Muscle layer of duodenum (tissue), 2 donors: ENCODE data around the gene HMGCS2.

ENCODE experiments used
- H3K27ac ChIP-seq: one replicate; pipeline ENCODE4 v1.7.0; 2013; ENCODE audit warnings: mild to moderate bottlenecking, low read length
- H3K27me3 ChIP-seq: one replicate; pipeline ENCODE4 v1.7.0; 2013; ENCODE audit warnings: low read depth, mild to moderate bottlenecking, control low read depth, low read length
- H3K36me3 ChIP-seq, 2 donors: one replicate each; pipeline ENCODE4 v1.7.0; 2013; ENCODE audit warnings: low read length in 2 of 2, control low read depth in 1 of 2, mild to moderate bottlenecking in 1 of 2; ENCODE audit not compliant: insufficient read depth in 2 of 2, control insufficient read depth in 1 of 2
- H3K4me1 ChIP-seq, 2 donors: one replicate each; pipeline ENCODE4 v1.7.0; 2013; ENCODE audit warnings: low read length in 2 of 2, mild to moderate bottlenecking in 2 of 2, control low read depth in 1 of 2, moderate library complexity in 1 of 2; ENCODE audit not compliant: insufficient read depth in 2 of 2, control insufficient read depth in 1 of 2
- H3K4me3 ChIP-seq, 2 donors: one replicate each; pipeline ENCODE4 v1.7.0; 2013; ENCODE audit warnings: low read length in 2 of 2, low read depth in 1 of 2, mild to moderate bottlenecking in 1 of 2
- H3K9me3 ChIP-seq, 2 donors: one replicate each; pipeline ENCODE4 v1.7.0; 2013; ENCODE audit warnings: low read length in 2 of 2, control low read depth in 1 of 2, mild to moderate bottlenecking in 1 of 2; ENCODE audit not compliant: control insufficient read depth in 1 of 2
- donor health status: healthy.

The HMGCS2 gene

GRCh38 chr1:119747451-119747850 is 21.3 kb downstream of the HMGCS2 start:
- Histone ChIP-seq H3K9me3 (no peaks in the 10 kb centered on the region), H3K36me3 (no peaks in the 10 kb centered on the region), H3K27ac (no peak overlapping the region), H3K27me3 (no peaks in the 10 kb centered on the region), H3K4me3 (no peak overlapping the region), H3K4me1 (no peaks in the 10 kb centered on the region)

GRCh38 chr1:119745034-119745433 is 23.7 kb downstream of the HMGCS2 start:
- Histone ChIP-seq H3K4me1 (no peaks in the 10 kb centered on the region), H3K9me3 (no peaks in the 10 kb centered on the region), H3K4me3 (no peak overlapping the region), H3K27me3 (no peaks in the 10 kb centered on the region), H3K36me3 (no peaks in the 10 kb centered on the region), H3K27ac (no peak overlapping the region)

DNA sequence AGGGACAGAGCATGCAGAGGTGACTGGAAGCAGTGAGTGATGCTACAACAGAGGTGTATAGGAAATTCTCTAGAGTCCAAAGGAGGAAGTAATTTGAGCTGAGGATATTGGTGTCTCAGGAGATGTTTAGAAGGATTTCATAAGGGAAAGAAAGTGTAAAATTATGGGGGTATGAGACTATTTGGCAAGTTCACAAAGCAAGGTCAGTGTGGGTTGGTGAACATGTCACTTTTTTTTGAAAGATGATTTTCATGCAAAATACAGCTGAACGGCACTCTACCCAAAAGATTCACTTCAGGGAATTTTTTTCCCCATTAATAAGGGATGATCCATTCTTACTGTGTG is 24.1 kb downstream of the HMGCS2 start:
- no peak overlapping the region for H3K27ac ChIP-seq
- H3K4me1 ChIP-seq = no peaks in the 10 kb centered on the region
- H3K9me3 ChIP-seq = no peaks in the 10 kb centered on the region
- H3K27me3 ChIP-seq = no peaks in the 10 kb centered on the region
- H3K36me3 ChIP-seq = no peaks in the 10 kb centered on the region
- H3K4me3 ChIP-seq = no peak overlapping the region

- H3K36me3 ChIP-seq = no peaks in the 10 kb centered on the region
- no peaks in the 10 kb centered on the region for H3K9me3 ChIP-seq
- no peak overlapping the region for H3K27ac ChIP-seq
- H3K4me3 ChIP-seq = no peak overlapping the region
- H3K4me1 ChIP-seq = peaks cover 0 to 4% of the 10 kb centered on the region in 2 donors
- no peaks in the 10 kb centered on the region for H3K27me3 ChIP-seq
Observed at GRCh38 chr1:119743776-119744597, 24.7 kb downstream of the HMGCS2 start.

GRCh38 chr1:119743308-119743707 is 25.4 kb downstream of the HMGCS2 start:
- Histone ChIP-seq H3K4me1 (peaks cover 0 to 5% of the 10 kb centered on the region in 2 donors), H3K4me3 (no peak overlapping the region), H3K36me3 (no peaks in the 10 kb centered on the region), H3K27ac (no peak overlapping the region), H3K27me3 (no peaks in the 10 kb centered on the region), H3K9me3 (no peaks in the 10 kb centered on the region)

DNA sequence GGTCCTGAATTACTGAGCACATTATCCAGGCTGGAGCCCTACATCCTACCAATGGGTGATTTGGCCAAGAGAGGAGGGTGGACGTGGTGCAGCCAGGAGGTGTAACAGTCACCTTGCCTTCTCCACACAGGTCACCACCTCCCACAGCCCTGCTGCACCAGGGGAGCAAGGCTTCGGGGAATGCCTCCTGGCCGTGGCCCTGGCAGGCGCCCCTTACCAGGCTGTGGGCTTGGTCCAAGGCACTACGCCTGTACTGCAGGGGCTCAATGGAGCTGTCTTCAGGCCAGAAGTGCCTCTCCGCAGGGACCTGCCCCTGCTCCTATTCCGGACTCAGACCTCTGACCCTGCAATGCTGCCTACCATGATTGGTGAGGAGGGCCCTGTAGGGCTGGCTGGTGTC is 26.0 kb downstream of the HMGCS2 start:
- Histone ChIP-seq H3K27me3 (no peaks in the 10 kb centered on the region), H3K27ac (peak overlapping the region; percentile 27), H3K9me3 (no peaks in the 10 kb centered on the region), H3K36me3 (no peaks in the 10 kb centered on the region), H3K4me3 (no peak overlapping the region), H3K4me1 (peaks cover 2 to 5% of the 10 kb centered on the region in 2 donors)

DNA sequence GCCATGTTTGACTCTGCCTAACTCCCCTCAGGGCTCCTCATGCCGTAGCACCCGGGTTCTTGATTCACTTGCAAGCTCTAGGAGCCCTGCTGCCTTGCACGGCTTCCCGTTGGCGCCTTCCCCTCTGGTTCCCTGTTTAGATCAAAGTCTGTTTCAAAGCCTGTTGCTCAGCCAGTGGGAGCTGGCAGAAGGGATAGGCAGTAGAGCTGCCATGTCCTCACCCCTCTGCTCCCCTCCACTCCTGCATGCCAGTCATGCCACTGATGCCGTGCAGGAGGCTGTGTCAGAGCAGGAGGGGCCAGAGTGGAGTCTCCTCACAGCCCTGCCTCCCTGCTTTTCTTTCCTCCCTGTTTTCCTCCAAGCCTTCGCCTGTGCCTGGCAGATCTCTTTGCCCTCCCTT is 26.5 kb downstream of the HMGCS2 start:
- no peaks in the 10 kb centered on the region for H3K27me3 ChIP-seq
- peak overlapping the region; percentile 27 for H3K27ac ChIP-seq

GRCh38 chr1:119740896-119741780 is 27.6 kb downstream of the HMGCS2 start:
- Histone ChIP-seq H3K36me3 (no peaks in the 10 kb centered on the region), H3K4me3 (no peak overlapping the region), H3K27ac (no peak overlapping the region), H3K4me1 (peaks cover 10 to 13% of the 10 kb centered on the region in 2 donors), H3K9me3 (no peaks in the 10 kb centered on the region), H3K27me3 (no peaks in the 10 kb centered on the region)

More for the DNA sequence above, 26.5 kb downstream of the HMGCS2 start:
- H3K9me3 ChIP-seq = no peaks in the 10 kb centered on the region
- no peaks in the 10 kb centered on the region for H3K36me3 ChIP-seq
- no peak overlapping the region for H3K4me3 ChIP-seq
- H3K4me1 ChIP-seq = peaks cover 6 to 10% of the 10 kb centered on the region in 2 donors

- H3K4me3 ChIP-seq = no peak overlapping the region
- no peaks in the 10 kb centered on the region for H3K36me3 ChIP-seq
- no peak overlapping the region for H3K27ac ChIP-seq
- H3K4me1 ChIP-seq = peaks cover 10 to 13% of the 10 kb centered on the region in 2 donors
- H3K27me3 ChIP-seq = no peaks in the 10 kb centered on the region
- no peaks in the 10 kb centered on the region for H3K9me3 ChIP-seq
Observed at GRCh38 chr1:119740261-119740660, 28.4 kb downstream of the HMGCS2 start.

DNA sequence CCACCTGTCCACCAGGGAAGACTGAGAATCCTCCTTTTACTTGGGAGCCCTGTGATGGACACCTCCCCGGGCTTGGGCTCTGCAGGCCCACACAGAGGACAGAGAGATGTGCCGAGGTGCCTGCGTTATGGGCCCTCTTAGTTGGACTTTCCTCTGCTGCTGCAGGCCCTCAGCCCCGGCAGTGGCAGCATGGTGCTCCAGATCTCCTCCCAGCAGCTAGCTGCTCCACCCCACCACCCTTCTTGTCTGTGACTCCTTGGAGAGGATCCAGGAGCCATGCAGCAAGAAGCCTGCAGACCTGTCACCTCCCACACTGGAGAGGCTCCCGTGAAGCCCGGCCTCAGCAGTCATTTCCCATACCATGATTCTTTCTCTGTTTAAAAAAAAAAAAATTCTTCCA is 29.6 kb downstream of the HMGCS2 start:
- no peak overlapping the region for H3K4me3 ChIP-seq
- no peaks in the 10 kb centered on the region for H3K27me3 ChIP-seq
- H3K9me3 ChIP-seq = no peaks in the 10 kb centered on the region
- H3K27ac ChIP-seq = no peak overlapping the region
- H3K36me3 ChIP-seq = no peaks in the 10 kb centered on the region
- peaks cover 10 to 13% of the 10 kb centered on the region in 2 donors for H3K4me1 ChIP-seq

GRCh38 chr1:119738100-119738720 is 30.5 kb downstream of the HMGCS2 start:
- Histone ChIP-seq H3K27ac (no peak overlapping the region), H3K27me3 (no peaks in the 10 kb centered on the region), H3K4me3 (no peak overlapping the region), H3K4me1 (peaks cover 10 to 13% of the 10 kb centered on the region in 2 donors), H3K36me3 (no peaks in the 10 kb centered on the region), H3K9me3 (no peaks in the 10 kb centered on the region)
